GM10847 (cell line): ENCODE measurements around the gene ABLIM2.

Source experiments
- POLR2A ChIP-seq: IDR thresholded peaks from 2 replicates; pipeline ENCODE4 v1.6.1; 2011; ENCODE audit not compliant: insufficient read length; ENCODE audit errors: extremely low read depth

The ABLIM2 gene

GRCh38 chr4:7933651-7934510, 224.7 kb downstream of the ABLIM2 start:
- no peak for TF ChIP-seq POLR2A

GRCh38 chr4:7932287-7932686, 226.3 kb downstream of the ABLIM2 start:
- TF ChIP-seq POLR2A, result no peak

- TF ChIP-seq POLR2A, result no peak
These were observed 229.3 kb downstream of the ABLIM2 start for GRCh38 chr4:7929118-7929951.

- no peak for TF ChIP-seq POLR2A
These were observed 229.9 kb downstream of the ABLIM2 start for GRCh38 chr4:7928711-7929110.

- no peak for TF ChIP-seq POLR2A
These were observed 231.8 kb downstream of the ABLIM2 start for GRCh38 chr4:7926822-7927221.

GRCh38 chr4:7924570-7924969, 234.0 kb downstream of the ABLIM2 start:
- TF ChIP-seq POLR2A, result no peak

GRCh38 chr4:7924163-7924562, 234.4 kb downstream of the ABLIM2 start:
- TF ChIP-seq POLR2A, result no peak

- no peak for TF ChIP-seq POLR2A
These were observed 236.1 kb downstream of the ABLIM2 start for GRCh38 chr4:7922466-7922865.

- TF ChIP-seq POLR2A, result no peak
These were observed 239.6 kb downstream of the ABLIM2 start for GRCh38 chr4:7918981-7919380.

GRCh38 chr4:7917669-7918068, 240.9 kb downstream of the ABLIM2 start:
- TF ChIP-seq POLR2A, result no peak

GRCh38 chr4:7915875-7916242, 242.8 kb downstream of the ABLIM2 start:
- TF ChIP-seq POLR2A, result no peak
